GM12878 (cell line): ENCODE results near the gene CD69. TPM values are rescaled to one million over a fixed set of nuclear protein-coding genes. Genes with fewer than 3 reads are reported as not detected.

Experiments used
- ATAC-seq: fragments of 200-7000 bp; cut with Tn5 transposase; 3 replicates; pipeline ENCODE4 v1.9.1; 2020; ENCODE audit warnings: mild to moderate bottlenecking, moderate library complexity
- BruUV-seq: library from RNA; stranded (reverse); fragments of 400-500 nt; replicated peaks from 2 replicates; lab custom pipeline; 2021; lab: Mats Ljungman, UMichigan
- CTCF ChIA-PET: fragments of 300-600 bp; sonication (Branson Sonifier 250); formaldehyde crosslinking; extraction: SDS; loops from one replicate; lab custom pipeline; 2021; ENCODE audit warnings: inconsistent platforms; lab: Yijun Ruan, JAX
- POLR2A ChIA-PET: fragments of 350-600 bp; formaldehyde crosslinking; extraction: SDS; loops from one replicate; lab custom pipeline; 2021; ENCODE audit warnings: inconsistent platforms; lab: Charles Lee
- RAD21 ChIA-PET: fragments of 300-600 bp; sonication (Branson Sonifier 250); formaldehyde crosslinking; loops from one replicate; lab custom pipeline; 2023; ENCODE audit warnings: antibody characterized with exemption; ENCODE audit not compliant: unreplicated experiment; lab: Charles Lee
- SMC1A ChIA-PET: fragments of 300-600 bp; sonication (Branson Sonifier 250); formaldehyde crosslinking; loops from one replicate; lab custom pipeline; 2023; ENCODE audit not compliant: unreplicated experiment, uncharacterized antibody; lab: Charles Lee
- DNase-seq: peaks from one replicate; pipeline ENCODE4 v3.0.0-alpha.2; 2011; ENCODE audit warnings: low read depth, low spot score
- FAIRE-seq: peaks from 3 replicates; lab custom pipeline; 2011; peaks lifted over from hg19 to GRCh38; lab: Jason Lieb, UNC
- H2AFZ ChIP-seq: 2 replicates; pipeline ENCODE4 v1.6.0; 2011; ENCODE audit warnings: low read depth, low read length, control low read depth; ENCODE audit not compliant: control insufficient read depth
- H3K27ac ChIP-seq: 2 replicates; pipeline ENCODE4 v1.5.1; 2011; ENCODE audit warnings: control low read depth; ENCODE audit not compliant: control insufficient read depth, insufficient read depth
- H3K27me3 ChIP-seq, 2 experiments: replicated peaks in 1 of 2; 2 replicates each; pipeline versions ENCODE4 v1.6.0 to v1.6.1; 2011; ENCODE audit warnings: low read length in 1 of 2; ENCODE audit not compliant: control insufficient read depth in 2 of 2, insufficient read depth in 2 of 2
- H3K36me3 ChIP-seq, 2 experiments: 2 replicates each; pipeline ENCODE4 v1.5.1; 2011; ENCODE audit warnings: low read length in 1 of 2; ENCODE audit not compliant: control insufficient read depth in 2 of 2, insufficient read depth in 2 of 2
- H3K4me1 ChIP-seq: 2 replicates; pipeline ENCODE4 v1.6.1; 2011; ENCODE audit warnings: mild to moderate bottlenecking, low read length, moderate library complexity, mixed read lengths; ENCODE audit not compliant: control insufficient read depth, insufficient read depth
- H3K4me2 ChIP-seq: 2 replicates; pipeline ENCODE4 v1.6.0; 2011; ENCODE audit warnings: control low read depth; ENCODE audit not compliant: control insufficient read depth, insufficient read depth
- H3K4me3 ChIP-seq: fragments of 200-600 bp; sonication (generic); 2 replicates; pipeline ENCODE4 v1.5.1; 2016
- H3K79me2 ChIP-seq: 2 replicates; pipeline ENCODE4 v1.6.0; 2011; ENCODE audit warnings: low read length; ENCODE audit not compliant: control insufficient read depth, insufficient read depth
- H3K9ac ChIP-seq: 2 replicates; pipeline ENCODE4 v1.8.0; 2011; ENCODE audit warnings: low read length, control low read depth, mixed read lengths; ENCODE audit not compliant: control insufficient read depth, insufficient read depth
- H3K9me3 ChIP-seq: replicated peaks from 3 replicates; pipeline ENCODE4 v1.5.1; 2011; ENCODE audit warnings: mild to moderate bottlenecking, low read length; ENCODE audit not compliant: control insufficient read depth, insufficient read depth
- H4K20me1 ChIP-seq: 2 replicates; pipeline ENCODE4 v1.6.0; 2011; ENCODE audit not compliant: control insufficient read depth, insufficient read depth
- BHLHE40 ChIP-seq, 2 experiments: fragments of 450-650 bp in 1 of 2; IDR thresholded peaks; 2 replicates each; pipeline ENCODE4 v1.6.1; 2011 to 2017; ENCODE audit warnings: low read depth in 2 of 2, borderline replicate concordance in 1 of 2, improper control_type of control experiment in 1 of 2, low read length in 1 of 2, mild to moderate bottlenecking in 1 of 2
- CEBPB ChIP-seq, 2 experiments: fragments of 150-350 bp in 1 of 2; IDR thresholded peaks; 2 replicates each; pipeline ENCODE4 v1.6.1; 2012 to 2014; ENCODE audit warnings: low read depth in 2 of 2, low read length in 2 of 2, borderline replicate concordance in 1 of 2, inconsistent platforms in 1 of 2
- EZH2 ChIP-seq: IDR thresholded peaks from 2 replicates; pipeline ENCODE4 v1.6.1; 2012; ENCODE audit warnings: low read depth, mild to moderate bottlenecking, control low read depth, inconsistent platforms, low read length, borderline replicate concordance; ENCODE audit not compliant: control insufficient read depth
- GATAD2B ChIP-seq: fragments of 450-650 bp; conservative IDR thresholded peaks from 2 replicates; pipeline ENCODE4 v1.6.1; 2017; ENCODE audit warnings: low read depth, mild to moderate bottlenecking, moderate library complexity
- IKZF1 ChIP-seq: fragments of 450-650 bp; conservative IDR thresholded peaks from 2 replicates; pipeline ENCODE4 v1.6.1; 2017; ENCODE audit warnings: antibody characterized with exemption, mild to moderate bottlenecking
- MEF2B ChIP-seq: fragments of 450-650 bp; IDR thresholded peaks from 2 replicates; pipeline ENCODE4 v1.6.1; 2018; ENCODE audit warnings: mild to moderate bottlenecking, moderate library complexity; ENCODE audit not compliant: partially characterized antibody, poor library complexity, severe bottlenecking
- MYC ChIP-seq: IDR thresholded peaks from 2 replicates; pipeline ENCODE4 v1.6.1; 2011; ENCODE audit warnings: mild to moderate bottlenecking, low read length, moderate library complexity, inconsistent platforms; ENCODE audit not compliant: insufficient read depth, insufficient replicate concordance, insufficient read length, severe bottlenecking
- SREBF2 ChIP-seq: IDR thresholded peaks from 2 replicates; pipeline ENCODE4 v1.6.1; 2012; ENCODE audit warnings: mild to moderate bottlenecking, low read length
- ZNF207 ChIP-seq: fragments of 450-650 bp; IDR thresholded peaks from 2 replicates; pipeline ENCODE4 v1.6.1; 2014; ENCODE audit warnings: antibody characterized with exemption, mild to moderate bottlenecking, borderline replicate concordance
- WGBS: methylation state at CpG from one replicate; pipeline ENCODE4 v1.1.6; 2016; ENCODE audit warnings: low lambda C conversion rate; ENCODE audit not compliant: insufficient replicate concordance, insufficient coverage; ENCODE audit errors: missing lambda C conversion rate; 5-methylcytosine and 5-hydroxymethylcytosine counted together
- in situ Hi-C: fragments of 300-500 bp; cut with MboI; formaldehyde crosslinking; loops from 9 replicates; pipeline ENCODE4 v1.14.3; 2018; ENCODE audit warnings: mixed read lengths
- intact Hi-C: fragments of 100-400 bp; cut with micrococcal nuclease; formaldehyde crosslinking; loops from one replicate; pipeline ENCODE4 v1.14.2; 2022; ENCODE audit not compliant: unreplicated experiment
- polyA plus RNA-seq, 11 experiments: library from polyadenylated mRNA; depleted of rRNA in 4 of 11; unstranded in 6 of 11; stranded (reverse) in 5 of 11; fragments of >200 nt; fragmentation: Nextera tagmentation in 4 of 11; fragmentation: Illumina TruSeq in 1 of 11; extraction: Ambion mirVana in 4 of 11; extraction: Trizol in 1 of 11; gene quantifications; 1 replicate in 1 of 11; 2 replicates in 10 of 11; pipeline versions ENCODE4 v1.2.1 to v1.2.3, GENCODE V29; 2011 to 2016; ENCODE audit warnings: inconsistent platforms in 2 of 11, missing spikeins in 2 of 11, low read depth in 1 of 11
- total RNA-seq, 4 experiments: library from RNA; depleted of rRNA in 3 of 4; stranded (reverse); fragments of >200 nt in 3 of 4; fragmentation: Illumina TruSeq in 1 of 4; extraction: Trizol in 1 of 4; gene quantifications; 2 replicates each; pipeline versions ENCODE4 v1.2.1 to v1.2.3, GENCODE V29; 2013 to 2021
- TF ChIP-seq, protein P1 (sequence below): IDR thresholded peaks from 2 replicates; pipeline ENCODE4 v1.6.1; 2012; ENCODE audit warnings: low read depth, low read length, improper control_type of control experiment
- TF ChIP-seq, protein P2 (sequence below): fragments of 450-650 bp; IDR thresholded peaks from 2 replicates; pipeline ENCODE4 v1.6.1; 2017; ENCODE audit warnings: mild to moderate bottlenecking, moderate library complexity
- TF ChIP-seq, protein P3 (sequence below): fragments of 450-650 bp; formaldehyde crosslinking; IDR thresholded peaks from 2 replicates; pipeline ENCODE4 v1.4.0; 2022; ENCODE audit warnings: mild to moderate bottlenecking, moderate library complexity

CD69 gene
- total and polyA plus RNA-seq, 10 of the 15 experiments (the other 5 are each of a cell fraction or from before 2014, with no cell fraction given) = 7.3 to 156 (median 15.0) TPM

GRCh38 chr12:9719790-9720189 lies 40.9 kb downstream of the CD69 start (continued):
- TF ChIP-seq, protein P1, sequence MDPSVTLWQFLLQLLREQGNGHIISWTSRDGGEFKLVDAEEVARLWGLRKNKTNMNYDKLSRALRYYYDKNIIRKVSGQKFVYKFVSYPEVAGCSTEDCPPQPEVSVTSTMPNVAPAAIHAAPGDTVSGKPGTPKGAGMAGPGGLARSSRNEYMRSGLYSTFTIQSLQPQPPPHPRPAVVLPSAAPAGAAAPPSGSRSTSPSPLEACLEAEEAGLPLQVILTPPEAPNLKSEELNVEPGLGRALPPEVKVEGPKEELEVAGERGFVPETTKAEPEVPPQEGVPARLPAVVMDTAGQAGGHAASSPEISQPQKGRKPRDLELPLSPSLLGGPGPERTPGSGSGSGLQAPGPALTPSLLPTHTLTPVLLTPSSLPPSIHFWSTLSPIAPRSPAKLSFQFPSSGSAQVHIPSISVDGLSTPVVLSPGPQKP = no peak
- TF ChIP-seq EZH2 (no peak), CEBPB (IDR thresholded peaks at IDR 0.05; ENCODE audit: borderline replicate concordance in 1 of 2, low read depth in 2 of 2, low read length in 2 of 2) (no peak), MYC (no peak), SREBF2 (no peak), ZNF207 (no peak), IKZF1 (no peak)
- TF ChIP-seq, all 136 proteins: peak for 9

GRCh38 chr12:9718968-9719367 lies 41.7 kb downstream of the CD69 start:
- Histone ChIP-seq H3K4me2 (peak overlapping the region; percentile 44; the same call in 1 of the 2 replicates), H4K20me1 (no peaks in the 10 kb centered on the region), H3K9me3 (no peaks in the 10 kb centered on the region), H3K36me3 (peaks cover 0 to 7% of the 10 kb centered on the region in 2 experiments; a peak in 2 of 4 replicates), H3K79me2 (peaks cover 63% of the 10 kb centered on the region), H3K9ac (no peak overlapping the region), H2AFZ (no peak overlapping the region), H3K27ac (peak overlapping the region; percentile 67), H3K27me3 (no peaks in the 10 kb centered on the region; a peak in 1 of 4 replicates), H3K4me1 (peaks cover 76% of the 10 kb centered on the region), H3K4me3 (no peak overlapping the region)
- in situ Hi-C loops = no loop called here
- intact Hi-C loops = loop anchor here (10.0 kb wide), 1 partner anchor 354 kb away; no protein-coding TSS in a partner anchor
- RAD21 ChIA-PET = interaction anchor here (2.9 kb wide), 1 partner anchor 23 kb away, joined by 18 read pairs; no protein-coding TSS in a partner anchor
- WGBS = 45% methylated on average over 7 of the region's 7 CpGs
- CTCF ChIA-PET = no interaction called here
- POLR2A ChIA-PET = no interaction called here
- no peak for FAIRE-seq
- no TSS peak for BruUV-seq
- DNase-seq = no peak
- SMC1A ChIA-PET = no interaction called here
- ATAC-seq = 0 out of 3 replicates have a peak, but pooled peaks have one; percentile 13
- TF ChIP-seq MEF2B (peak; percentile 43), BHLHE40 (IDR thresholded peaks at IDR 0.05; ENCODE audit: borderline replicate concordance in 1 of 2, low read depth in 2 of 2, low read length in 1 of 2) (peak in 1 of 2 experiments; percentile 46; a peak in 1 of 4 replicates), MYC (no peak), GATAD2B (0 out of 2 replicates have a peak, but pooled peaks have one; percentile 18)
- TF ChIP-seq, protein P2, sequence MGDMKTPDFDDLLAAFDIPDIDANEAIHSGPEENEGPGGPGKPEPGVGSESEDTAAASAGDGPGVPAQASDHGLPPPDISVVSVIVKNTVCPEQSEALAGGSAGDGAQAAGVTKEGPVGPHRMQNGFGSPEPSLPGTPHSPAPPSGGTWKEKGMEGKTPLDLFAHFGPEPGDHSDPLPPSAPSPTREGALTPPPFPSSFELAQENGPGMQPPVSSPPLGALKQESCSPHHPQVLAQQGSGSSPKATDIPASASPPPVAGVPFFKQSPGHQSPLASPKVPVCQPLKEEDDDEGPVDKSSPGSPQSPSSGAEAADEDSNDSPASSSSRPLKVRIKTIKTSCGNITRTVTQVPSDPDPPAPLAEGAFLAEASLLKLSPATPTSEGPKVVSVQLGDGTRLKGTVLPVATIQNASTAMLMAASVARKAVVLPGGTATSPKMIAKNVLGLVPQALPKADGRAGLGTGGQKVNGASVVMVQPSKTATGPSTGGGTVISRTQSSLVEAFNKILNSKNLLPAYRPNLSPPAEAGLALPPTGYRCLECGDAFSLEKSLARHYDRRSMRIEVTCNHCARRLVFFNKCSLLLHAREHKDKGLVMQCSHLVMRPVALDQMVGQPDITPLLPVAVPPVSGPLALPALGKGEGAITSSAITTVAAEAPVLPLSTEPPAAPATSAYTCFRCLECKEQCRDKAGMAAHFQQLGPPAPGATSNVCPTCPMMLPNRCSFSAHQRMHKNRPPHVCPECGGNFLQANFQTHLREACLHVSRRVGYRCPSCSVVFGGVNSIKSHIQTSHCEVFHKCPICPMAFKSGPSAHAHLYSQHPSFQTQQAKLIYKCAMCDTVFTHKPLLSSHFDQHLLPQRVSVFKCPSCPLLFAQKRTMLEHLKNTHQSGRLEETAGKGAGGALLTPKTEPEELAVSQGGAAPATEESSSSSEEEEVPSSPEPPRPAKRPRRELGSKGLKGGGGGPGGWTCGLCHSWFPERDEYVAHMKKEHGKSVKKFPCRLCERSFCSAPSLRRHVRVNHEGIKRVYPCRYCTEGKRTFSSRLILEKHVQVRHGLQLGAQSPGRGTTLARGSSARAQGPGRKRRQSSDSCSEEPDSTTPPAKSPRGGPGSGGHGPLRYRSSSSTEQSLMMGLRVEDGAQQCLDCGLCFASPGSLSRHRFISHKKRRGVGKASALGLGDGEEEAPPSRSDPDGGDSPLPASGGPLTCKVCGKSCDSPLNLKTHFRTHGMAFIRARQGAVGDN = peak; percentile 26; the same call in 1 of the 2 replicates
- TF ChIP-seq, protein P3, sequence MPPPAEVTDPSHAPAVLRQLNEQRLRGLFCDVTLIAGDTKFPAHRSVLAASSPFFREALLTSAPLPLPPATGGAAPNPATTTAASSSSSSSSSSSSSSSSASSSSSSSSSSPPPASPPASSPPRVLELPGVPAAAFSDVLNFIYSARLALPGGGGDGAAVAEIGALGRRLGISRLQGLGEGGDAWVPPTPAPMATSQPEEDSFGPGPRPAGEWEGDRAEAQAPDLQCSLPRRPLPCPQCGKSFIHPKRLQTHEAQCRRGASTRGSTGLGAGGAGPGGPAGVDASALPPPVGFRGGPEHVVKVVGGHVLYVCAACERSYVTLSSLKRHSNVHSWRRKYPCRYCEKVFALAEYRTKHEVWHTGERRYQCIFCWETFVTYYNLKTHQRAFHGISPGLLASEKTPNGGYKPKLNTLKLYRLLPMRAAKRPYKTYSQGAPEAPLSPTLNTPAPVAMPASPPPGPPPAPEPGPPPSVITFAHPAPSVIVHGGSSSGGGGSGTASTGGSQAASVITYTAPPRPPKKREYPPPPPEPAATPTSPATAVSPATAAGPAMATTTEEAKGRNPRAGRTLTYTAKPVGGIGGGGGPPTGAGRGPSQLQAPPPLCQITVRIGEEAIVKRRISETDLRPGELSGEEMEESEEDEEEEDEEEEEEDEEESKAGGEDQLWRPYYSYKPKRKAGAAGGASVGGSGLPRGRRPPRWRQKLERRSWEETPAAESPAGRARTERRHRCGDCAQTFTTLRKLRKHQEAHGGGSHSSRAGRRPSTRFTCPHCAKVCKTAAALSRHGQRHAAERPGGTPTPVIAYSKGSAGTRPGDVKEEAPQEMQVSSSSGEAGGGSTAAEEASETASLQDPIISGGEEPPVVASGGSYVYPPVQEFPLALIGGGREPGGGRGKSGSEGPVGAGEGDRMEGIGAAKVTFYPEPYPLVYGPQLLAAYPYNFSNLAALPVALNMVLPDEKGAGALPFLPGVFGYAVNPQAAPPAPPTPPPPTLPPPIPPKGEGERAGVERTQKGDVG (CRISPR knock-in tag) = no peak
